Left ventricle myocardium inferior (tissue), 1 donor: ENCODE data around the gene RMC1. TPM values are rescaled to one million over a fixed set of nuclear protein-coding genes. Genes with fewer than 3 reads are reported as not detected.

Experiments used
- DNase-seq: peaks from one replicate; pipeline ENCODE4 v3.0.0-alpha.2; 2020
- H3K27ac ChIP-seq: fragments of 200-600 bp; replicated peaks from 2 replicates; pipeline ENCODE4 v1.8.0; 2021
- H3K27me3 ChIP-seq: fragments of 200-600 bp; 2 replicates; pipeline ENCODE4 v1.8.0; 2021; ENCODE audit warnings: low read depth
- H3K36me3 ChIP-seq: fragments of 200-600 bp; 2 replicates; pipeline ENCODE4 v1.8.0; 2021
- H3K4me1 ChIP-seq: fragments of 200-600 bp; 2 replicates; pipeline ENCODE4 v1.8.0; 2021
- H3K4me3 ChIP-seq: fragments of 200-600 bp; 2 replicates; pipeline ENCODE4 v1.8.0; 2021; ENCODE audit warnings: mild to moderate bottlenecking, moderate library complexity
- H3K9me3 ChIP-seq: fragments of 200-600 bp; replicated peaks from 2 replicates; pipeline ENCODE4 v1.8.0; 2021
- intact Hi-C: fragments of 100-400 bp; cut with micrococcal nuclease; formaldehyde crosslinking; loops from one replicate; pipeline ENCODE4 v1.11.0; 2022
- total RNA-seq: library from RNA; stranded (reverse); fragmentation: NEBNext Ultra II Directional; extraction: Animal tissue kit (Norgen Biotek cat#: 25700); gene quantifications from one replicate; pipeline ENCODE4 v1.2.1, GENCODE V29; 2021
- TF ChIP-seq, protein P1 (sequence below): fragments of 200-600 bp; IDR thresholded peaks from 2 replicates; pipeline ENCODE4 v1.8.0; 2021; ENCODE audit warnings: antibody characterized with exemption, mild to moderate bottlenecking, borderline replicate concordance
- donor health status: DM: no; HTN: yes; CAD: no; lungs with severe emphysema.

RMC1 gene
- total RNA-seq, 1 donor from 2014 or later, result 14.7 TPM

DNA sequence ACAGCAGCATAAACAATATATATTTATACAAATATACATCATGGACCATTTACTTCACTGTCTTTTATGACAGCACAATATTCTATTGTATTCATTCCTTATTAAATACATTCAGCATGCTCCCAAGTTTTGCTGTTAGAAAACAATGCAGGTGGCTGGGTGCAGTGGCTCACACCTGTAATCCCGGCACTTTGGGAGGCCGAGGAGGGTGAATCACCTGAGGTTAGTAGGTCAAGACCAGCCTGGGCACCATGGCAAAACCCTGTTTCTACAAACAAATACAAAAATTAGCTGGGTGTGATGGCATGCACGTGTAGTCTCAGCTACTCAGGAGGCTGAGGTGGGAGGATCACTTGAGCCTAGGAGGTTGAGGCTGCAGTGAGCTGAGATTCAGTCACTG is 44.0 kb downstream of the RMC1 start:
- intact Hi-C loops, result no loop called here
- H3K27me3 ChIP-seq, result no peaks in the 10 kb centered on the region
- peaks cover 91% of the 10 kb centered on the region for H3K36me3 ChIP-seq
- H3K4me3 ChIP-seq, result no peak overlapping the region
- TF ChIP-seq, protein P1, sequence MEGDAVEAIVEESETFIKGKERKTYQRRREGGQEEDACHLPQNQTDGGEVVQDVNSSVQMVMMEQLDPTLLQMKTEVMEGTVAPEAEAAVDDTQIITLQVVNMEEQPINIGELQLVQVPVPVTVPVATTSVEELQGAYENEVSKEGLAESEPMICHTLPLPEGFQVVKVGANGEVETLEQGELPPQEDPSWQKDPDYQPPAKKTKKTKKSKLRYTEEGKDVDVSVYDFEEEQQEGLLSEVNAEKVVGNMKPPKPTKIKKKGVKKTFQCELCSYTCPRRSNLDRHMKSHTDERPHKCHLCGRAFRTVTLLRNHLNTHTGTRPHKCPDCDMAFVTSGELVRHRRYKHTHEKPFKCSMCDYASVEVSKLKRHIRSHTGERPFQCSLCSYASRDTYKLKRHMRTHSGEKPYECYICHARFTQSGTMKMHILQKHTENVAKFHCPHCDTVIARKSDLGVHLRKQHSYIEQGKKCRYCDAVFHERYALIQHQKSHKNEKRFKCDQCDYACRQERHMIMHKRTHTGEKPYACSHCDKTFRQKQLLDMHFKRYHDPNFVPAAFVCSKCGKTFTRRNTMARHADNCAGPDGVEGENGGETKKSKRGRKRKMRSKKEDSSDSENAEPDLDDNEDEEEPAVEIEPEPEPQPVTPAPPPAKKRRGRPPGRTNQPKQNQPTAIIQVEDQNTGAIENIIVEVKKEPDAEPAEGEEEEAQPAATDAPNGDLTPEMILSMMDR, result no peak
- H3K9me3 ChIP-seq, result no peaks in the 10 kb centered on the region
- DNase-seq, result no peak
- peaks cover 1% of the 10 kb centered on the region for H3K4me1 ChIP-seq
- H3K27ac ChIP-seq, result no peak overlapping the region

DNA sequence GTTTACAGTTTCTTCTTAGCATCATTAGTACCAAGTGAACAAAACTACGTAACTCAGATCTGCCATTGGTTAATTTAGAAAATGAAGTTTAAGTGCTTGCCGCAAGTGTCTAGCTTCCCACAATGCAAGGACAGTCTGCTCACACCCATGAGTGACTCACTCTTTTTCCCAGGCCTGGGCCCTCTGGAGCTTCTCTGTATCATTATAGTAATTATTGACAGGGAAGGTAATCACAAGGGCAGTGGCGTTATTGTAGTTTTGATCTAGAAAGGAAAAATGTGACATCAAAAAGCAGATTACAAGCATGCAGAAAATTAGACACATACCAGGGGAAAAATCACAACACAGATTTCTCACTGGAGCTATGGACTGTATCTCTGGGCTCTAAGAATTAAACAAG is 44.5 kb downstream of the RMC1 start:
- Histone ChIP-seq H3K27ac (no peak overlapping the region), H3K36me3 (peaks cover 91% of the 10 kb centered on the region), H3K9me3 (no peaks in the 10 kb centered on the region), H3K4me3 (no peak overlapping the region), H3K4me1 (no peaks in the 10 kb centered on the region), H3K27me3 (no peaks in the 10 kb centered on the region)
- intact Hi-C loops, result no loop called here
- DNase-seq, result no peak
- TF ChIP-seq, protein P1, result no peak

DNA sequence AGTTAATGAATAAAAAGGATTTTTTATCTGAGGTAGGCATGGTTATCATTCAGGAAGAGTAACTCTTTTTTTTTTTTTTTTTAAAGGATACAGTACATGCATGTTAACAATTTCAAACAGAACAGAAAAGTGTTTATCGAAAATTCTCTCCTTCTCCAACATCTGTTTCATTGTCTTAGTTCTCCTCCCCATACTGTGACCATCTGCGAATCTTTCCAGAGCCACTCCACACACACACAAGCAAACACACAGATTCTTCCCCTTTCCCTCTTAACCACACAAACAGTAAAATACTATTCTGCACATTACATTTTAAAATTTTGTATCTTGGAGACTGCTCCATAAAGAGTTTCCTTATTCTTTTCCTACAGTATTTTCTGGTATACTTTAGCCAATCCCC is 45.0 kb downstream of the RMC1 start:
- H3K4me3 ChIP-seq, result no peak overlapping the region
- H3K9me3 ChIP-seq, result no peaks in the 10 kb centered on the region
- no peak for DNase-seq
- TF ChIP-seq, protein P1, result no peak
- H3K36me3 ChIP-seq, result peaks cover 91% of the 10 kb centered on the region
- H3K27me3 ChIP-seq, result no peaks in the 10 kb centered on the region
- H3K27ac ChIP-seq, result no peak overlapping the region
- intact Hi-C loops, result no loop called here
- H3K4me1 ChIP-seq, result no peaks in the 10 kb centered on the region

DNA sequence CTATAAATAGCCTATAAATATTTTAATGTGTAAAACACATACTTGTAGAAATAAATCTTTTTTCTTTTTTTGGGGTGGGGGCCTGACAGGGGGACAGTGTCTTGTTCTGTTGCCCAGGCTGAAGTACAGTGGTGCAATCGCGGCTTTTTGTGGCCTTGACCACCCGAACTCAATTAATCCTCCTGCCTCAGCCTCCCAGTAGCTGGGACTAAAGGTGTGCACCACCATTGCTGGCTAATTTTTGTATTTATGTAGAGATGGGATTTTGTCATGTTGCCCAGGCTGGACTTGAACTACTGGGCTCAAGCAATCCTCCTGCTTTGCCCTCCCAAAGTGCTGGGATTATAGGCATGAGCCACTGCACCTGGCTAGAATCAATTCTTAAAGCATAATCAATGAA is 45.4 kb downstream of the RMC1 start:
- no peak for DNase-seq
- Histone ChIP-seq H3K27ac (no peak overlapping the region), H3K4me1 (no peaks in the 10 kb centered on the region), H3K9me3 (no peaks in the 10 kb centered on the region), H3K27me3 (no peaks in the 10 kb centered on the region), H3K4me3 (no peak overlapping the region), H3K36me3 (peaks cover 91% of the 10 kb centered on the region)
- intact Hi-C loops, result no loop called here
- TF ChIP-seq, protein P1, result no peak

DNA sequence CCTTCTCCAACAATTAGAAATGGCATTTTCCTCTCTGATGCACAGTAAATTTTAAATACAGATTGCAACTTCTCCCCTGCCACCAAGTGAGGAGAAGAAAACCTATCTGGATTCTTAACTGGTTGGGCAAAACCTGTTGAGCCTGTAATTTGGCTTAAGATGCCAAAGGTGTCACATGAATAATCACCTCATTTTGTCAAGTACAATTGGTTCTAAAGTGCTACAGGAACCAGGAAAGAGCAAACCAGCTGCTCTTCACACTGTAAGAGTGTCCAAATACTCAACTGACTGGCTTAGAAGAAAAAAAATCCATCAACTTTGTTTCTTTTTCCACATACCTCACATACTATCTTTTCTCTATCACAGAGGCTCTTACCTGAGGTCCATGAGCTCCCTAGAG is 47.6 kb downstream of the RMC1 start:
- peaks cover 91% of the 10 kb centered on the region for H3K36me3 ChIP-seq
- intact Hi-C loops, result no loop called here
- no peaks in the 10 kb centered on the region for H3K9me3 ChIP-seq

More for the DNA sequence above, 47.6 kb downstream of the RMC1 start:
- Histone ChIP-seq H3K27me3 (no peaks in the 10 kb centered on the region), H3K4me1 (no peaks in the 10 kb centered on the region), H3K4me3 (no peak overlapping the region), H3K27ac (no peak overlapping the region)
- no peak for DNase-seq
- TF ChIP-seq, protein P1, result no peak
